Ascending aorta (tissue), 2 donors: Measurements from ENCODE around the gene STOX2. TPM values are rescaled to one million over a fixed set of nuclear protein-coding genes. Genes with fewer than 3 reads are reported as not detected.

Experiments
- DNase-seq, 2 donors: peaks; one replicate each; pipeline ENCODE4 v3.0.0-alpha.2; 2019; ENCODE audit warnings: low spot score in 2 of 2
- H3K27ac ChIP-seq, 2 donors: fragments of 200-600 bp; sonication (generic); one replicate each; pipeline ENCODE4 v1.5.1; 2016 to 2017; ENCODE audit warnings: mild to moderate bottlenecking in 1 of 2
- H3K27me3 ChIP-seq: fragments of 200-600 bp; sonication (generic); one replicate; pipeline ENCODE4 v1.5.1; 2017
- H3K36me3 ChIP-seq, 2 donors: fragments of 200-600 bp; sonication (generic); one replicate each; pipeline ENCODE4 v1.5.1; 2016
- H3K4me1 ChIP-seq, 2 donors: fragments of 200-600 bp; sonication (generic); one replicate each; pipeline ENCODE4 v1.5.1; 2016 to 2017; ENCODE audit warnings: mild to moderate bottlenecking in 1 of 2
- H3K4me3 ChIP-seq, 2 donors: fragments of 200-600 bp; sonication (generic); one replicate each; pipeline ENCODE4 v1.5.1; 2016 to 2017; ENCODE audit warnings: mild to moderate bottlenecking in 1 of 2
- H3K9me3 ChIP-seq, 2 donors: fragments of 200-600 bp; sonication (generic); one replicate each; pipeline ENCODE4 v1.5.1; 2016
- intact Hi-C: fragments of 100-400 bp; cut with DNase I; formaldehyde crosslinking; loops from one replicate; pipeline ENCODE4 v1.15.1; 2023
- total RNA-seq: library from RNA; depleted of rRNA; stranded (reverse); fragments of >200 nt; gene quantifications from one replicate; pipeline ENCODE4 v1.1.0, GENCODE V29; 2016
- TF ChIP-seq, protein P1 (sequence below), 3 experiments: fragments of 200-600 bp in 2 of 3; fragments of 450-650 bp in 1 of 3; sonication (generic) in 2 of 3; IDR thresholded peaks; one replicate each; pipeline ENCODE4 v1.5.1; 2016 to 2019; ENCODE audit warnings: antibody characterized with exemption in 3 of 3, mild to moderate bottlenecking in 1 of 3, moderate library complexity in 1 of 3

STOX2 gene
- total RNA-seq, 1 donor from 2014 or later: 41.7 TPM

DNA sequence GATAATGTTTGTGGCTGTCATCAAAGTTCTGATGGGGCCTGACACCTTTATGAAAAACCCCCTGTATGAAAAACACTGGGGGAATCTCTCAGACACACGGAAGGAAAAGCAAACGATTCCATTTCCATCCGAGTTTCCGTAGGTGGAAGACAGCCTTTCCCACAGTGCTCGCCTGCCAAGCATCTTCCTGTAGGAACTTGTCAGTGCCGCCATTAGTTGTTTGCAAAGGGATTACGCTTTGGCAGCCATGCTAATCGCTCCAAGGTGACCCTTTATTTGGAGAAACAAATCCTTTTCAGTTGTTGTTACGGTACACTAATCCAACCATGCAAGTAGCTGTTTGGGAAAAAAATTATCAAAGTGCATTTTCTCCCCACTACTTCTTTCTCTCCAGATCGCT lies 44.4 kb upstream of the STOX2 start:
- Histone ChIP-seq H3K27me3 (no peaks in the 10 kb centered on the region), H3K9me3 (no peaks in the 10 kb centered on the region), H3K4me3 (no peak overlapping the region), H3K4me1 (no peaks in the 10 kb centered on the region), H3K36me3 (no peaks in the 10 kb centered on the region), H3K27ac (no peak overlapping the region)
- DNase-seq: no peak
- intact Hi-C loops: no loop called here
- TF ChIP-seq, protein P1, sequence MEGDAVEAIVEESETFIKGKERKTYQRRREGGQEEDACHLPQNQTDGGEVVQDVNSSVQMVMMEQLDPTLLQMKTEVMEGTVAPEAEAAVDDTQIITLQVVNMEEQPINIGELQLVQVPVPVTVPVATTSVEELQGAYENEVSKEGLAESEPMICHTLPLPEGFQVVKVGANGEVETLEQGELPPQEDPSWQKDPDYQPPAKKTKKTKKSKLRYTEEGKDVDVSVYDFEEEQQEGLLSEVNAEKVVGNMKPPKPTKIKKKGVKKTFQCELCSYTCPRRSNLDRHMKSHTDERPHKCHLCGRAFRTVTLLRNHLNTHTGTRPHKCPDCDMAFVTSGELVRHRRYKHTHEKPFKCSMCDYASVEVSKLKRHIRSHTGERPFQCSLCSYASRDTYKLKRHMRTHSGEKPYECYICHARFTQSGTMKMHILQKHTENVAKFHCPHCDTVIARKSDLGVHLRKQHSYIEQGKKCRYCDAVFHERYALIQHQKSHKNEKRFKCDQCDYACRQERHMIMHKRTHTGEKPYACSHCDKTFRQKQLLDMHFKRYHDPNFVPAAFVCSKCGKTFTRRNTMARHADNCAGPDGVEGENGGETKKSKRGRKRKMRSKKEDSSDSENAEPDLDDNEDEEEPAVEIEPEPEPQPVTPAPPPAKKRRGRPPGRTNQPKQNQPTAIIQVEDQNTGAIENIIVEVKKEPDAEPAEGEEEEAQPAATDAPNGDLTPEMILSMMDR (IDR thresholded peaks at IDR 0.05): no peak

DNA sequence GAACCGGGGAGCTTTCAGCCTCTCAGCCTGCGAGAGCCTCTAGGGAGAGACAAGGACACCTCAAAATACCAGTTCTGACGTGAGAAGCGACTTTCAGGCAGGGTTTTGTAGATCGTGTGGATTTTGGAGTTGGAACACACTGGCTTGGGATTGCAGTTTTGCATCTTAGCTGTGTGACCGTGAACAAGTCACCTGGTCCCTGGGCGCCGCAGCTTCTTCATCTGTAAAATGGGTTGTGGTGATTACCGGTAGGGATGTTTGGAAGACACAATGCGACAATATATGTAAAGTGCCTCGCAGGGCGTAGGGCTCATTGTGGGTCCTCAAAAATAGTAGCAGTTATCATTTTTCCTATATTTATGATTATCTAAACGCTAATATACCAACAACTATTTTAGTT lies 43.7 kb upstream of the STOX2 start:
- intact Hi-C loops: no loop called here
- no peaks in the 10 kb centered on the region for H3K4me1 ChIP-seq
- no peaks in the 10 kb centered on the region for H3K27me3 ChIP-seq
- H3K9me3 ChIP-seq: no peaks in the 10 kb centered on the region
- H3K4me3 ChIP-seq: no peak overlapping the region
- TF ChIP-seq, protein P1 (IDR thresholded peaks at IDR 0.05): no peak
- no peaks in the 10 kb centered on the region for H3K36me3 ChIP-seq
- no peak overlapping the region for H3K27ac ChIP-seq
- DNase-seq: no peak

DNA sequence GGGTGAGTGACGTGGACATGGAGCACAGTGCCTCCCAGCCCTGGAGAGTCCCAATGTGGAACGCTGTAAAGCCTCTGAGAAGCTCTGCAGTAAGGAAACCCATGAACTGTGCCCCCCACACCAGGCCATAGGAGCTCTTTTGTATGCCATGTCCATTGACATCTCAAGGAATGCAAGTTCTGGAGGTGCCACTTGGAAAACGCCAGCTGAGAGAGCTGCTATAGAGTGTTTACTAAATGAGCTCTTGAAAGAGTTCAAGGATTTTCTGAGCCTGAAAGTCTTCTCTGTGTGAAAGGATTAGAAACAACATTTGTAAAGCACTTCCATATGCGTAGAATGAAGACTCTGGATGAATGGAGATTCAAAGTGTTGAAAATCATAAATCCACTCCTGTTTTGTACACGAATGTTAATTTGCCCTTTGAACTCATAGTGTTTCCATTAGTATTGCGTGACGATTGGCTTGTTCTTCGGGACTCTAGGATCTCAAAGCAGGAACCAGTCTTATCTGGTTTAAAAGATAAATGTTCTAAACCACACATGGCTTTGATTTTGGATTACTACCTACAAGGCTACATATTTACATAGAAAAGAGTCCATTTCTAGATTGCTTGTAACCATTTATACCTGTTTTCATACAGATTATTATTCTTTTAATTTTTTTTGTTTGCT lies 41.8 kb upstream of the STOX2 start:
- H3K27ac ChIP-seq: no peak overlapping the region
- TF ChIP-seq, protein P1 (IDR thresholded peaks at IDR 0.05): no peak
- intact Hi-C loops: no loop called here
- no peak for DNase-seq
- no peaks in the 10 kb centered on the region for H3K36me3 ChIP-seq
- H3K4me3 ChIP-seq: no peak overlapping the region
- no peaks in the 10 kb centered on the region for H3K4me1 ChIP-seq
- no peaks in the 10 kb centered on the region for H3K27me3 ChIP-seq
- H3K9me3 ChIP-seq: no peaks in the 10 kb centered on the region

DNA sequence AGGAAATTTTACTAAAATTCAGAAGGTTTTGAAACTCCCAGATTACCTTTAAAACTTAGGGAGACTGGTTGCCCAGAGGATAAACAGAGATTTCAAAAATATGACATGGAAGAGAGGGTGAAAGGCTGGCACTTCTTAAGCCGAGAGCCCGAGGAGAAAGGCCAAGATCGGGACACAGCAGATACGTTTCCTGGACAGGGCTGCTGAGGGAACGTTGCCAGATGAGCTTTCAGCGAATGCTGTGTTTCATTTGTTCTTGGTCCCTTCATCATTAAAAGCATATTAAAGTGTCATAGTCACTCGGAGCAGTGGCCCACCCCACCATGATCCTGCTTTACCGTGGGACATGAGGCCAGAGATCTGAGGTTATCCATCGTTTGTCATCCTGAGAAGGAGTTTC lies 37.9 kb upstream of the STOX2 start:
- no peaks in the 10 kb centered on the region for H3K9me3 ChIP-seq
- no peaks in the 10 kb centered on the region for H3K36me3 ChIP-seq
- no peak overlapping the region for H3K4me3 ChIP-seq
- H3K27ac ChIP-seq: no peak overlapping the region
- no peak for DNase-seq
- H3K4me1 ChIP-seq: no peaks in the 10 kb centered on the region
- TF ChIP-seq, protein P1 (IDR thresholded peaks at IDR 0.05): no peak
- intact Hi-C loops: no loop called here
- H3K27me3 ChIP-seq: no peaks in the 10 kb centered on the region

DNA sequence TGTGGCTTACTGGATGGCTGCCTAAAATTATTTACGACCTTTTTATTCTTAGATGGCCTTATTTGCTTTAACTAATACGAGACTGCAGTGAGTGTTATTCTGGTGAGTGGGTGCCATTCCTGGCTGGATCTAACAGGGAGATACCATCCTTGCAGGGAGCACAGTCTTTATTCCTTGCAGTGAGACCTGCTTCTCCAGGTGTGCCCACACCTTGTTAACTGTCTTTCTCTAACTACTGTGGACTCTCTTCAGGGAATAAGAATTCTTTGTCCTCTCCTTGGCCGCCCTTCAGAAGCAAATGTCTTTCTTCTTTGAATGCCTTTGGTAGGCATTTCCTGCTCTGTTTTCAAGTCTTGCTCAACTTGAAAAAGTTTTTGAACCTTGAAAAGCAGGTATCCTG lies 34.1 kb upstream of the STOX2 start:
- no peak overlapping the region for H3K4me3 ChIP-seq
- intact Hi-C loops: loop anchor here (10.0 kb wide), 1 partner anchor 114 kb away; no protein-coding TSS in a partner anchor
- H3K27ac ChIP-seq: no peak overlapping the region
- TF ChIP-seq, protein P1 (IDR thresholded peaks at IDR 0.05): no peak
- DNase-seq: no peak
- H3K36me3 ChIP-seq: no peaks in the 10 kb centered on the region
- H3K9me3 ChIP-seq: no peaks in the 10 kb centered on the region
- H3K27me3 ChIP-seq: no peaks in the 10 kb centered on the region
- no peaks in the 10 kb centered on the region for H3K4me1 ChIP-seq
